ENCODE measurements around the gene NR1I2. TPM values are rescaled to one million over a fixed set of nuclear protein-coding genes. Genes with fewer than 3 reads are reported as not detected.

Gene NR1I2
- total and polyA plus RNA-seq, 12 donors = 0.14 to 0.91 (median 0.37) TPM; not detected in 2

DNA sequence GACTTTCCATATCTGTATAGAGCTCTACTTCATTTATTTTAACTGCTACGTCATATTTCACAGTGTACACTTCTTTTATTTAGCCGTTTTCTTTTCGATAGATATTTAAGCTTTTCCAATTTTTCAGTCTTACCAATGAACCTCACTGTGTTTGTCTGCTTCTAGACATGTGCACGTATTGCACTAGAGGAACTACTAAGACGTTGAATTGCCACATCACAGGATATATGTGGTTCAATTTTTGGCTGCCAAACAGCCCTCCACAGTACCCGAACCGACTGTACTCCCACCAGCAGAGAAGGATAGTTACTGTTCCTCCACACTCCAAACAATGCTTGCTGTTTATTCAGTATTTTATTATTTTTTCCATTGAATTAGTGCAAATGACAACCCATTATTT lies 2.0 kb downstream of the NR1I2 start:
- no peaks in the 10 kb centered on the region for H3K9me3 ChIP-seq (replicated peaks in 1 of 3)
- H3K36me3 ChIP-seq (replicated peaks in 1 of 2) = no peaks in the 10 kb centered on the region
- H3K4me3 ChIP-seq = no peak overlapping the region
- DNase-seq = no peak
- H3K4me1 ChIP-seq (replicated peaks in 1 of 2) = peaks cover 6% of the 10 kb centered on the region in 2 donors
- no peak overlapping the region for H3K27ac ChIP-seq
- intact Hi-C loops (cut with DNase I) = no loop called here
- 68 to 73% (median 69%) methylated on average over 7 of the region's 7 CpGs for WGBS, 4 donors
- TF ChIP-seq, protein P1, sequence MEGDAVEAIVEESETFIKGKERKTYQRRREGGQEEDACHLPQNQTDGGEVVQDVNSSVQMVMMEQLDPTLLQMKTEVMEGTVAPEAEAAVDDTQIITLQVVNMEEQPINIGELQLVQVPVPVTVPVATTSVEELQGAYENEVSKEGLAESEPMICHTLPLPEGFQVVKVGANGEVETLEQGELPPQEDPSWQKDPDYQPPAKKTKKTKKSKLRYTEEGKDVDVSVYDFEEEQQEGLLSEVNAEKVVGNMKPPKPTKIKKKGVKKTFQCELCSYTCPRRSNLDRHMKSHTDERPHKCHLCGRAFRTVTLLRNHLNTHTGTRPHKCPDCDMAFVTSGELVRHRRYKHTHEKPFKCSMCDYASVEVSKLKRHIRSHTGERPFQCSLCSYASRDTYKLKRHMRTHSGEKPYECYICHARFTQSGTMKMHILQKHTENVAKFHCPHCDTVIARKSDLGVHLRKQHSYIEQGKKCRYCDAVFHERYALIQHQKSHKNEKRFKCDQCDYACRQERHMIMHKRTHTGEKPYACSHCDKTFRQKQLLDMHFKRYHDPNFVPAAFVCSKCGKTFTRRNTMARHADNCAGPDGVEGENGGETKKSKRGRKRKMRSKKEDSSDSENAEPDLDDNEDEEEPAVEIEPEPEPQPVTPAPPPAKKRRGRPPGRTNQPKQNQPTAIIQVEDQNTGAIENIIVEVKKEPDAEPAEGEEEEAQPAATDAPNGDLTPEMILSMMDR (IDR thresholded peaks at IDR 0.05) = no peak
- no peak for TF ChIP-seq POLR2A (IDR thresholded peaks at IDR 0.05)
- H3K27me3 ChIP-seq = no peaks in the 10 kb centered on the region

GRCh38 chr3:119786409-119786808 lies 4.5 kb downstream of the NR1I2 start:
- no peaks in the 10 kb centered on the region for H3K9me3 ChIP-seq (replicated peaks in 1 of 3)
- WGBS, 4 donors = 89 to 98% (median 90%) methylated on average over 2 of the region's 2 CpGs

DNA sequence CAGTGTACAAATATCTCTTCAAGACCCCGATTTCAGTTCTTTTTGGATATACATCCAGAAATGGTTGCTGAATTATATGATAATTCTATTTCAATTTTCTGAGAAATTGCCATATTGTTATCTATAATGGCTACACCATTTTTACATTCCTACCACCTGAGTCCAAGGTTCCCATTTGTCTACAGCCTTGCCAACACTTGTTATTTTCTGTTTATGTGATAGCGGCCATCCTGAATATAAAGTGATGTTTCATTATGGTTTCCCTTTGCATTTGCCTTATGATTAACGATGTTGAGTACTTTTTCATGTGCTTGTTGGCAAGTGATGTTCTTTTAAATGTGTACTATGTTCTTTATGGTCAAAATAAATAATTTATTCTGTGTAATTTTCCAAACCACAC lies 8.5 kb downstream of the NR1I2 start:
- DNase-seq = no peak
- 93 to 96% (median 94%) methylated on average over 3 of the region's 3 CpGs for WGBS, 4 donors
- Histone ChIP-seq H3K36me3 (replicated peaks in 1 of 2) (no peaks in the 10 kb centered on the region), H3K4me1 (replicated peaks in 1 of 2) (peaks cover 6% of the 10 kb centered on the region in 2 donors), H3K27me3 (no peaks in the 10 kb centered on the region), H3K27ac (no peak overlapping the region), H3K4me3 (no peak overlapping the region), H3K9me3 (replicated peaks in 1 of 3) (no peaks in the 10 kb centered on the region)
- intact Hi-C loops (cut with DNase I) = no loop called here
- TF ChIP-seq POLR2A (IDR thresholded peaks at IDR 0.05) = no peak
- TF ChIP-seq, protein P1 (IDR thresholded peaks at IDR 0.05) = no peak

More at GRCh38 chr3:119786409-119786808, 4.5 kb downstream of the NR1I2 start:
- Histone ChIP-seq H3K27ac (no peak overlapping the region), H3K36me3 (replicated peaks in 1 of 2) (no peaks in the 10 kb centered on the region), H3K4me1 (replicated peaks in 1 of 2) (no peaks in the 10 kb centered on the region), H3K27me3 (no peaks in the 10 kb centered on the region), H3K4me3 (no peak overlapping the region)
- TF ChIP-seq POLR2A (IDR thresholded peaks at IDR 0.05) = no peak
- TF ChIP-seq, protein P1 (IDR thresholded peaks at IDR 0.05) = no peak
- no peak for DNase-seq
- intact Hi-C loops (cut with DNase I) = no loop called here

GRCh38 chr3:119792270-119792669 lies 10.4 kb downstream of the NR1I2 start:
- H3K27me3 ChIP-seq = no peaks in the 10 kb centered on the region
- peaks cover 7 to 8% of the 10 kb centered on the region in 2 donors for H3K4me1 ChIP-seq (replicated peaks in 1 of 2)
- no peak for TF ChIP-seq POLR2A (IDR thresholded peaks at IDR 0.05)
- TF ChIP-seq, protein P1 (IDR thresholded peaks at IDR 0.05) = no peak
- intact Hi-C loops (cut with DNase I) = no loop called here
- 91 to 96% (median 96%) methylated on average over 4 to 8 of the region's 8 CpGs for WGBS, 4 donors
- H3K27ac ChIP-seq = no peak overlapping the region
- H3K9me3 ChIP-seq (replicated peaks in 1 of 3) = no peaks in the 10 kb centered on the region
- no peaks in the 10 kb centered on the region for H3K36me3 ChIP-seq (replicated peaks in 1 of 2)
- DNase-seq = no peak
- H3K4me3 ChIP-seq = no peak overlapping the region

All from adrenal gland (tissue), 12 donors.